ENCODE measurements around the gene PHAF1.

GRCh38 chr16:67063008-67063407 lies 46.7 kb upstream of the PHAF1 start:
- TF ChIP-seq CTCF (IDR thresholded peaks at IDR 0.05) (no peak), POLR2AphosphoS5 (IDR thresholded peaks at IDR 0.05) (no peak), EP300 (IDR thresholded peaks at IDR 0.05) (no peak), POLR2A (IDR thresholded peaks at IDR 0.05) (no peak)
